HEK293 (cell line): ENCODE data around the gene TRIM34.
"Not testable (repeated sequence)": the region's sequence is repeated elsewhere in the genome, so short reads cannot be mapped to it uniquely, and the experiment has no call there.

Experiments
- BCL11A ChIP-seq: fragments of 450-650 bp; formaldehyde crosslinking; IDR thresholded peaks from 2 replicates; pipeline ENCODE4 v1.5.1; 2016; ENCODE audit warnings: low read depth, missing biosample characterization, missing genetic modification characterization
- CTCF ChIP-seq: fragments of 450-650 bp; formaldehyde crosslinking; IDR thresholded peaks from 2 replicates; pipeline ENCODE4 v1.5.1; 2016; ENCODE audit warnings: missing biosample characterization, missing genetic modification characterization
- HOXC10 ChIP-seq: sonication (generic); formaldehyde crosslinking; IDR thresholded peaks from 2 replicates; pipeline ENCODE4 v1.8.1; 2023; ENCODE audit warnings: mild to moderate bottlenecking, missing genetic modification reagents
- PATZ1 ChIP-seq: fragments of 450-650 bp; formaldehyde crosslinking; IDR thresholded peaks from 2 replicates; pipeline ENCODE4 v1.5.1; 2016; ENCODE audit warnings: missing biosample characterization, missing genetic modification characterization
- SP3 ChIP-seq: fragments of 450-650 bp; formaldehyde crosslinking; IDR thresholded peaks from 2 replicates; pipeline ENCODE4 v1.5.1; 2016; ENCODE audit warnings: missing biosample characterization, missing genetic modification characterization
- TCF7L2 ChIP-seq: IDR thresholded peaks from 2 replicates; pipeline ENCODE4 v1.6.1; 2011; ENCODE audit warnings: low read depth, mild to moderate bottlenecking, inconsistent platforms, low read length, moderate library complexity, borderline replicate concordance
- ZNF133 ChIP-seq: fragments of 450-650 bp; formaldehyde crosslinking; IDR thresholded peaks from 2 replicates; pipeline ENCODE4 v1.5.1; 2016; ENCODE audit warnings: missing biosample characterization, missing genetic modification characterization
- ZNF221 ChIP-seq: fragments of 450-650 bp; formaldehyde crosslinking; IDR thresholded peaks from 2 replicates; pipeline ENCODE4 v1.5.1; 2017; ENCODE audit warnings: missing biosample characterization, missing genetic modification characterization, borderline replicate concordance
- ZNF26 ChIP-seq: fragments of 450-650 bp; formaldehyde crosslinking; IDR thresholded peaks from 2 replicates; pipeline ENCODE4 v1.5.1; 2016; ENCODE audit warnings: missing biosample characterization, missing genetic modification characterization
- ZNF354C ChIP-seq: fragments of 450-650 bp; formaldehyde crosslinking; IDR thresholded peaks from 2 replicates; pipeline ENCODE4 v1.5.1; 2016; ENCODE audit warnings: missing biosample characterization, missing genetic modification characterization, low read depth, borderline replicate concordance
- ZNF558 ChIP-seq: fragments of 450-650 bp; formaldehyde crosslinking; IDR thresholded peaks from 2 replicates; pipeline ENCODE4 v1.5.1; 2016; ENCODE audit warnings: missing biosample characterization, missing genetic modification characterization
- ZNF596 ChIP-seq: fragments of 450-650 bp; IDR thresholded peaks from 2 replicates; pipeline ENCODE4 v1.5.0; 2018; ENCODE audit warnings: missing biosample characterization, mild to moderate bottlenecking, missing genetic modification characterization, moderate library complexity
- ZNF623 ChIP-seq: fragments of 450-650 bp; formaldehyde crosslinking; IDR thresholded peaks from 2 replicates; pipeline ENCODE4 v1.5.1; 2016; ENCODE audit warnings: missing biosample characterization, missing genetic modification characterization
- ZNF677 ChIP-seq: fragments of 450-650 bp; IDR thresholded peaks from 2 replicates; pipeline ENCODE4 v1.5.0; 2018; ENCODE audit warnings: missing biosample characterization, mild to moderate bottlenecking, missing genetic modification characterization, moderate library complexity

- not testable (repeated sequence) for TF ChIP-seq CTCF (tag by site-specific recombination); BCL11A; ZNF133; ZNF26 (tag by site-specific recombination); ZNF623 (tag by site-specific recombination); ZNF677 (tag by site-specific recombination); ZNF354C (tag by site-specific recombination); HOXC10 (CRISPR knock-in tag); ZNF558 (tag by site-specific recombination); ZNF221; ZNF596 (tag by site-specific recombination); TCF7L2; SP3; PATZ1
These were observed 34.9 kb upstream of the TRIM34 start for GRCh38 chr11:5589906-5590305.
